Spleen (tissue), 7 donors: ENCODE measurements around the gene ZNF808.
"Not testable (repeated sequence)": the region's sequence is repeated elsewhere in the genome, so short reads cannot be mapped to it uniquely, and the experiment has no call there.

ENCODE experiments used
- POLR2A ChIP-seq, 3 donors: fragments of 450-650 bp; IDR thresholded peaks; one replicate each; pipeline ENCODE4 v1.5.1; 2017; ENCODE audit warnings: antibody characterized with exemption in 3 of 3, mild to moderate bottlenecking in 1 of 3
- POLR2AphosphoS5 ChIP-seq, 3 donors: sonication (generic); formaldehyde crosslinking; IDR thresholded peaks; one replicate each; pipeline ENCODE4 v1.5.1; 2017; ENCODE audit warnings: antibody characterized with exemption in 3 of 3
- TF ChIP-seq, protein P1 (sequence below), 11 experiments: fragments of 200-600 bp in 7 of 11; fragments of 450-650 bp in 4 of 11; sonication (generic) in 4 of 11; IDR thresholded peaks in 8 of 11; conservative IDR thresholded peaks in 3 of 11; 1 replicate in 7 of 11; 2 replicates in 4 of 11; pipeline versions ENCODE4 v1.4.0 to v1.8.0; 2016 to 2021; ENCODE audit warnings: antibody characterized with exemption in 11 of 11, inconsistent platforms in 4 of 11, mild to moderate bottlenecking in 1 of 11
- donor health status: DM: no; HTN: no; CAD: no; lungs with moderate emphysema.
- donor health status: DM: no; HTN: no; CAD: no.
- donor health status: DM: no; HTN: no; CAD: no.

GRCh38 chr19:52558732-52559445, 31.4 kb downstream of the ZNF808 start:
- not testable (repeated sequence) for TF ChIP-seq POLR2AphosphoS5, POLR2A (IDR thresholded peaks at IDR 0.05)
- TF ChIP-seq, protein P1, sequence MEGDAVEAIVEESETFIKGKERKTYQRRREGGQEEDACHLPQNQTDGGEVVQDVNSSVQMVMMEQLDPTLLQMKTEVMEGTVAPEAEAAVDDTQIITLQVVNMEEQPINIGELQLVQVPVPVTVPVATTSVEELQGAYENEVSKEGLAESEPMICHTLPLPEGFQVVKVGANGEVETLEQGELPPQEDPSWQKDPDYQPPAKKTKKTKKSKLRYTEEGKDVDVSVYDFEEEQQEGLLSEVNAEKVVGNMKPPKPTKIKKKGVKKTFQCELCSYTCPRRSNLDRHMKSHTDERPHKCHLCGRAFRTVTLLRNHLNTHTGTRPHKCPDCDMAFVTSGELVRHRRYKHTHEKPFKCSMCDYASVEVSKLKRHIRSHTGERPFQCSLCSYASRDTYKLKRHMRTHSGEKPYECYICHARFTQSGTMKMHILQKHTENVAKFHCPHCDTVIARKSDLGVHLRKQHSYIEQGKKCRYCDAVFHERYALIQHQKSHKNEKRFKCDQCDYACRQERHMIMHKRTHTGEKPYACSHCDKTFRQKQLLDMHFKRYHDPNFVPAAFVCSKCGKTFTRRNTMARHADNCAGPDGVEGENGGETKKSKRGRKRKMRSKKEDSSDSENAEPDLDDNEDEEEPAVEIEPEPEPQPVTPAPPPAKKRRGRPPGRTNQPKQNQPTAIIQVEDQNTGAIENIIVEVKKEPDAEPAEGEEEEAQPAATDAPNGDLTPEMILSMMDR (IDR thresholded peaks at IDR 0.05 in 8 of 11, conservative IDR thresholded peaks at IDR 0.05 in 3 of 11), result not testable (repeated sequence)
